GM19099 (cell line): ENCODE measurements around the gene OR8J1.

Experiments used
- POLR2A ChIP-seq: IDR thresholded peaks from 3 replicates; pipeline ENCODE4 v1.6.1; 2011; ENCODE audit warnings: low read depth; ENCODE audit not compliant: insufficient read length; ENCODE audit errors: extremely low read depth

OR8J1 gene, protein sequence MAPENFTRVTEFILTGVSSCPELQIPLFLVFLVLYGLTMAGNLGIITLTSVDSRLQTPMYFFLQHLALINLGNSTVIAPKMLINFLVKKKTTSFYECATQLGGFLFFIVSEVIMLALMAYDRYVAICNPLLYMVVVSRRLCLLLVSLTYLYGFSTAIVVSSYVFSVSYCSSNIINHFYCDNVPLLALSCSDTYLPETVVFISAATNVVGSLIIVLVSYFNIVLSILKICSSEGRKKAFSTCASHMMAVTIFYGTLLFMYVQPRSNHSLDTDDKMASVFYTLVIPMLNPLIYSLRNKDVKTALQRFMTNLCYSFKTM

DNA sequence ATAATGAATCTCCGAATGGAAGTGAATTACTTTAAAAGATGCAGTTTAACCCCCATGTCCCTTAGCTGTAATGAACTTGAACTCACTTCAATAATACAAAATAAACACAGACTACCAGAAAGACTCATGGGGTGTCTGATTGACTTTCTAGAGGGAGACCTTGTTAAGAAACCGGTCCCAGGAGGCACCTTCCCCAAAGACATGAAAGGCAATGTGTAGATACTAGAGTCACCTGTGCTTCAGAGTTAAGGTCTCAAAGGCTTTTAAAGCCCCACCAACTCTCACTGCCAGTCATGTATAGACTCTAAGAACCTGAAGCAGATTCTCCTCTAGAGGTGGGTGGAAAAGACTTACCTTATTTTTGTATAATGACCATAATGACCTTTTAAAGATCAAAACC lies at the start of gene OR8J1:
Gene OR8J1 (plus strand): TSS at position 301 of the 400 bp plus-strand sequence. CDS start 5,956 bp downstream, outside the sequence.
- no peak for TF ChIP-seq POLR2A

DNA sequence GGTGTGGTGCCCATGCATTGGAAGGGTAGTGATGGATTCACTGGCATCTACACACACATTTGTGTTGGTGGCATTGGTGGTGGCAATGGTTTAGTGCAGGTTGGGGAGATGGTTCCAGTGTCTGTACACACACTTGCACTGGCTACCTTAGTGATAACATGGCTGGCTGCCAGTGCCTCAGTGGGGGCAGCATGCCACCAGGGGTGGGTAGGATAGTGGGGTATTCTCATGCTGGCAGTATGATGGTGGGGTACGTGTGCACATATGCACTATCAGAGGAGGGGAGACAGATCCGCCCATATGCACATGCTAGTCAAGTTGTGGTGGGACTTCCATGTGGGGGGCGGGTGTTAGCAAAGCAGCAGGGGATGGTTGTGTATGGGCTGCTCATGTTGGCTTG lies 46.3 kb upstream of the OR8J1 start:
- TF ChIP-seq POLR2A: no peak

DNA sequence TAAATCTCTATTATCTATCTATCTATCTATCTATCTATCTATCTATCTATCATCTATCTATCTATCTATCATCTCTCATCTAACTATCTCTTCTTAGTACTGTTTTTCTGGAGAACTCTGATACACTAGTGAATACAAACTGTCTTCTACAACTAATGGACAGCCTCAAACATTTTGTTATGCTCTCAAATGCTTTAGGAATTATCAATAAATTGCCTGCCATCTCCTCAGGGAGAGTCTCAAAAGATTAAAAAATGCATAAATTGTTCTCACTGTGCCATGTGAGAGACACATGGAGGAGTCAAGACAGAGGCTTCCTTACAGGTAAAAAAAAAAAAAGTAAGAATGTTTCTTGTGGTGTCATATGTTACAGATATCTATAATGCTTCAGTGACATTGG lies 39.2 kb upstream of the OR8J1 start, which contains the start of gene OR8K3:
Gene OR8K3 (plus strand): TSS at position 301 of the 400 bp plus-strand sequence. CDS start 3,163 bp downstream, outside the sequence.
- TF ChIP-seq POLR2A: no peak

DNA sequence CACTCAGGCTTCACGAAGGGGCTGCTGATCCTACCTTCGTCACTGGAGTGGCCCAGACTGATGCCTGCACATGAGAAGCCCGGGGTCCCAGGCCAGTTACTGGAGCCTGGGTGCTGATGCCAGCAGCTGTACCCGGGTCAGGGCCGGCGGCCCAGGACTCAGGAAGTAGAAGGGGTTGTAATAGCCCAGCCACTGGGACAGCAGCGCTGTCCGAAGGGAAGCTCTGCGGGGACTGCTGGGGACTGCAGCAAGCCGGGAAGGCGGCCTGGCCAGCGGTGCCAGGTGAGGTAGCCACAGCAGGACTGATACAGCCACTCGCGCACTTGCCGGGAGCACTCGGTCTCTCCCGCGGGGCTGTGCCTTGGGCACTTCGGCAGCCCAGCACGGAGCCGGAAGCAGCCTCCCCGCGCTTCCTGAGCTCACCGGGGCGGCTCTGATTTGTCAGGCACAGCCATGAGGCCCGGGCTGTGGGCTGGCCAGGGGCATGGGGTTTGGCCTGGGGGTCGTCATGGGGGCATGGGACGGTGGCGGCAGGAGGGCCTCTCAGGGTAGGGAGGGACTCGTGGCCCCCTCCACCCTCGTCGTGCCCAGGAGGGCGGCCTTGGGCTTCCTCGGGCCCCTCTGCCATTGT lies 22.1 kb upstream of the OR8J1 start:
- TF ChIP-seq POLR2A: no peak

DNA sequence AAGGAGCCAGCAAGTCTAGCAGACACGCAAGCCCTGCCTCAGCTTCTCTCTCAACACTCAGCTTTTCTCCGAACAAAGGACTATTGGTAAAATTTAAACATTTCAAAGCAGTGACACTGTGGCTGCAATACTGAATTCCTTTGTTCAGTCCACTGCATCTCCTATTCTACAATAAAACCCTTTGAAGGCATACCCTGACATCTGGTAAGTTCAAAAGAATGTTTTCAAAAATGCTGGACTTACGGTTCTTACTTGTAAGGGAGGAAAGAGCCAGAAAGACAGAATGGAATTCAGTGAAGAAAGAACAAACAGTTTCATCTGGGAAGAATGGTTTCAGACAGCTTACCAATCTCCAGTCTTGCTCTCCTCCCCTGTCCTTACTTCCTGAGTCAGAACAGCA lies 20.9 kb upstream of the OR8J1 start:
- no peak for TF ChIP-seq POLR2A

DNA sequence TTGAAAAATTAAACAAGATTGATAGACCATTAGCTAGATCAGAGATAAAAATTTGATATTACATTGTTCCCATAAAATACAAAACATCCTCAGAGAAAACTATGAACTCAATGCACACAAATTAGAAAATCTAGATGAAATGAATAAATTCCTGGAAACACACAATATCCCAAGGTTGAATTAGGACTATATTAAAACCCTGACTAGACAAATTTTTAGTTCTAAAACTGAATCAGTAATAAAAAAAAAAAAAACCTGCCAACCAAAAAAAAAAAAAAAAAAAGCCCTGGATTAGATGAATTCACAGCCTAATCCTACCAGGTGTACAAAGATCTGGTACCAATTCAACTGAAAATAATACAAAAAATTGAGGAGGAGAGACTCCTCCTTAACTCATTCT lies 13.8 kb upstream of the OR8J1 start:
- no peak for TF ChIP-seq POLR2A

DNA sequence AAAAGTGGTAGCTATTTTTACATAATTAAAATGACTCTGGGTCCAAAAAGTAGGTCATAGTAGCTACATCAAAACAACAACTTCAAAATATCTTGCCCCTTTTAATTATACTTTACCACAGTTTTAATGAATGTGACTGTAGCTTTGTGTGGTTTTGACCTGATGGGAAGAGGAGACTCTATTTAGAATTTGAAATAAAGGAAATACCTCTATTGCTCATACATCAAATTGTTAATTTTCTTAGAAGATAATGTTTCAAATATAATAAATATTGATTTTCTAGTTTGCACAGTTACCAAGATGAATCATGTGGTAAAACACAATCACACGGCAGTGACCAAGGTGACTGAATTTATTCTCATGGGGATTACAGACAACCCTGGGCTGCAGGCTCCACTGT lies 8.4 kb upstream of the OR8J1 start, which contains the start of gene OR8K1:
Gene OR8K1 (plus strand): TSS at position 301 of the 400 bp plus-strand sequence. CDS start 0 bp downstream, at position 301.
- no peak for TF ChIP-seq POLR2A

DNA sequence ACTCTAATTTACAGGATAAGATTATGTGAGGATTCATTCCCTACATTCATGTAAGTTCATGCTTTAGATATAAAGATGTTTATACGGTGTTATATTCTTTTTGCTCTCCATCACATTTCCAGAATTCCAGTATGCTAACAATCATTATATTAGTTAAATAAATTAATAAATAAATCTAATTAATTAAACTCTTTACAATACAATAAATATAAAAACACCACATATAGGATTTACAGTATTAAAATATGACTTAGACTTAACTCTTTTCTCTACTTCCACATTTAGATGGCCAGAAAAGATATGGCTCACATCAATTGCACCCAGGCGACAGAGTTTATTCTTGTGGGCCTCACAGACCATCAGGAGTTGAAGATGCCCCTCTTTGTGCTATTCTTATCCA lies 21.2 kb downstream of the OR8J1 start, which contains the start of gene OR8U1:
Gene OR8U1 (plus strand): TSS at position 301 of the 400 bp plus-strand sequence. CDS start 0 bp downstream, at position 301.
- no peak for TF ChIP-seq POLR2A

DNA sequence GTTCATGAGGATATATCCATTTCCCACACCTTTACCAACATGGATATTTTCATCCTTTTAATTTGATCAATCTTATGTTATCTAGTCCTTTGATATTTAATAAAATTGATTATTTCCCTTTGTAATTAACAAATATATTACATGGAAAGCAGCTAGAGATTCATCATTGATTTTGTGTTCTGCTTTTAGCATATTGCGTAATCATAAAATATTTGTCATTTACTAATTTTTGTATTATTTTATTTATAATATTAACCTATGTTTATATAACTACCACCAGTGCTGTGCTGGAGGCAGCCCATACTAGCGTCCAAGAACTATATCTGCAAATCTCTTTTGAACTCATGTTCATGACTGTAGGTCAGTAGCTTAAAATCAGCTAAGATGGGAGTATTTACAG lies 26.0 kb downstream of the OR8J1 start:
- TF ChIP-seq POLR2A: no peak

DNA sequence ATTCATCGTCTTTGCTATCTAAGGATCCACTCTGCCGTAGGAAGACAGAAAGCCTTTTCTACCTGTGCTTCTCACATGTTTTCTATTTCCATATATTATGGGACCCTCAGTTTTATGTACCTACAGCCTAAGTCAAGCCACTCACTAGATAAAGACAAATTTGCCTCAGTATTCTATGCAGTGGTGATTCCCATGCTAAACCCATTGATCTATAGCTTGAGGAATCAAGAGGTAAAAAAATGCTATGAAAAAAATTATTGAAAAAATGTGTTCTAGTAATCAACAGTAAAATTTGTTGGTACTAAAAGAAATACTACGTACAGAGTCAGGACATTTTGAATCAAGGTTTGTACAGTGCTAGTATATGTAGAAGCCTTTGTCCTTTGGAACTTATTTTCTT lies 40.3 kb downstream of the OR8J1 start:
- TF ChIP-seq POLR2A: no peak

DNA sequence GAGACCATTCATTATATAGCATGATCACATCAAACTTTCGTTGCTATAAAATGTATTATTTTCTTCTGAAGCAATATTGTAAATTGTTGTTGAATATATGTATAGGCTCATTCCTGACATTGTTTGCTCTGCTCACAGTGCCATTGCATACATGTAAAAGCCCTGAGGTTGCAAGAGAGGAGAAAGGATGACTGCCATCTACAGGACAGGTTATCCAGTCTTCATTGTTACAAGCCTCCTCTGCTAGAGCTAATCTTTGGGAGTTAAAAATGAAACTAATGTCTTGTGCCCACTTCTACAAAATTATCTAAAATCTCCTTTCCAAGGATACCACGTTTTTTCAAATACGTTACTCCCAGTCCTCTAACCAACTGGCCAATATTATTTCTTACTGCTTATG lies 42.0 kb downstream of the OR8J1 start:
- TF ChIP-seq POLR2A: no peak

DNA sequence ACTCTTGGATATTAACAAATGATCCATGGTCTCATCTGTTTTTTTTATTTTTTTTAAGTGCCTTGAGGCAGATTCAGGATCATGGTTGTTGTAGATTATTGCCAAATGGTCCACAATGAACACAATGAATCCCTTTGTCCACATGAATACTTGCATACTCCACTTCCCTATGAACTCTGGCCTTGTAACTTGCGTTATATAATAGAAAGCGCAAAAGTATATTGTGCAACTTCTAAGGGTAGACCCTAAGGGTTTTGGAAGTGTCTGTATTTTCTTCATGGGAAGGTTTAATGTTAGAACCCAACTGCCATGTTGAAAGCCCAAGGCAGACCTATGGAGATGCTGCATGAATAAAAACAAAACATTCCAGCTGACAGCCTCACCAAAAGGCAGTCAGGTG lies 50.3 kb downstream of the OR8J1 start:
- no peak for TF ChIP-seq POLR2A

DNA sequence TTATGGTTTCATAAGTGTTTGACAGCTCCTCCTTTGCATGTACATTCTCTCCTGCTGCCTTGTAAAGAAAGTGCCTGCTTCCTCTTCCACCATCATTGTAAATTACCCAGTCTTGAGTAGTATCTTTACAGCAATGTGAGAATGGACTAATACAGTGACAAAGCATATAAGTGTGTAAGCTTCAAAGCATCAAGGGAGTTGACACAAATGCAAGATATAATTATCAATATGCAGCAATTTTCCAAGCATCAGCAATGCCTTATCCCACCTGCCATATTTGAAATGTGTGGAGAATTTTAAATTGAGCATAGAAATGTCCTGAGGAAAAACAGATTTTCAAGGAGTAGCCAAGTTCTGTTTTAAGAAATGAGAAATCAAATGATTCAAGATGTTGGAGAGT lies 56.7 kb downstream of the OR8J1 start:
- no peak for TF ChIP-seq POLR2A
